H1 (cell line): Measurements from ENCODE around the gene ZDHHC16. TPM values are rescaled to one million over a fixed set of nuclear protein-coding genes. Genes with fewer than 3 reads are reported as not detected.
A peak's percentile ranks its signal among the peaks of the same experiment; 100 is the strongest.

Source experiments
- ASH2L ChIP-seq: fragments of 200-600, 300-600 bp; sonication (generic); IDR thresholded peaks from one replicate; pipeline ENCODE4 v1.7.1; 2017; ENCODE audit warnings: low read length
- BRCA1 ChIP-seq: IDR thresholded peaks from 2 replicates; pipeline ENCODE4 v1.6.1; 2012; ENCODE audit warnings: low read depth, low read length, improper control_type of control experiment
- CHD1 ChIP-seq: IDR thresholded peaks from 2 replicates; pipeline ENCODE4 v1.6.1; 2012; ENCODE audit warnings: low read depth, low read length, improper control_type of control experiment
- EGR1 ChIP-seq: IDR thresholded peaks from 2 replicates; pipeline ENCODE4 v1.6.1; 2011; ENCODE audit warnings: low read depth, low read length, borderline replicate concordance
- FOSL1 ChIP-seq: IDR thresholded peaks from 2 replicates; pipeline ENCODE4 v1.6.1; 2011; ENCODE audit warnings: mild to moderate bottlenecking, low read depth, low read length, moderate library complexity; ENCODE audit not compliant: insufficient read depth
- KDM1A ChIP-seq: fragments of 200-600, 300-600 bp; sonication (generic); IDR thresholded peaks from 2 replicates; pipeline ENCODE4 v1.7.1; 2016; ENCODE audit warnings: mild to moderate bottlenecking, low read length, borderline replicate concordance
- KDM5A ChIP-seq: fragments of 200-600 bp; IDR thresholded peaks from 2 replicates; pipeline ENCODE4 v1.7.1; 2012; ENCODE audit warnings: mild to moderate bottlenecking, low read length, inconsistent platforms, mixed read lengths
- POLR2A ChIP-seq, 2 experiments: IDR thresholded peaks; 1 replicate in 1 of 2; 2 replicates in 1 of 2; pipeline ENCODE4 v1.6.1; 2011; ENCODE audit warnings: low read depth in 2 of 2, low read length in 2 of 2, mild to moderate bottlenecking in 2 of 2; ENCODE audit errors: control extremely low read depth in 1 of 2
- POLR2AphosphoS5 ChIP-seq: IDR thresholded peaks from 2 replicates; pipeline ENCODE4 v1.6.1; 2011; ENCODE audit warnings: low read depth, low read length
- RFX5 ChIP-seq: IDR thresholded peaks from 2 replicates; pipeline ENCODE4 v1.6.1; 2011; ENCODE audit warnings: low read depth, low read length, improper control_type of control experiment, borderline replicate concordance
- polyA plus RNA-seq, 7 experiments: library from polyadenylated mRNA; depleted of rRNA in 3 of 7; stranded (reverse) in 5 of 7; unstranded in 2 of 7; fragments of >200 nt in 5 of 7; fragments of 200-250 nt in 2 of 7; gene quantifications; 1 replicate in 5 of 7; 2 replicates in 1 of 7; 4 replicates in 1 of 7; pipeline versions ENCODE4 v1.2.1 to v1.2.3, GENCODE V29; 2011 to 2013; ENCODE audit warnings: missing spikeins in 2 of 7, mixed read lengths in 2 of 7
- total RNA-seq: library from RNA; stranded (reverse); fragmentation: NEBNext Ultra II Directional; extraction: Animal tissue kit (Norgen Biotek cat#: 25700); gene quantifications from 2 replicates; pipeline ENCODE4 v1.2.1, GENCODE V29; 2021
- TF ChIP-seq, protein P1 (sequence below): IDR thresholded peaks from 2 replicates; pipeline ENCODE4 v1.6.1; 2011; ENCODE audit warnings: low read length, improper control_type of control experiment
- TF ChIP-seq, protein P2 (sequence below): IDR thresholded peaks from 2 replicates; pipeline ENCODE4 v1.6.1; 2012; ENCODE audit warnings: inconsistent platforms

ZDHHC16 gene
- total and polyA plus RNA-seq, 2 of the 8 experiments (the other 6 are each of a cell fraction or from before 2014, with no cell fraction given): 45.9 to 108 TPM

DNA sequence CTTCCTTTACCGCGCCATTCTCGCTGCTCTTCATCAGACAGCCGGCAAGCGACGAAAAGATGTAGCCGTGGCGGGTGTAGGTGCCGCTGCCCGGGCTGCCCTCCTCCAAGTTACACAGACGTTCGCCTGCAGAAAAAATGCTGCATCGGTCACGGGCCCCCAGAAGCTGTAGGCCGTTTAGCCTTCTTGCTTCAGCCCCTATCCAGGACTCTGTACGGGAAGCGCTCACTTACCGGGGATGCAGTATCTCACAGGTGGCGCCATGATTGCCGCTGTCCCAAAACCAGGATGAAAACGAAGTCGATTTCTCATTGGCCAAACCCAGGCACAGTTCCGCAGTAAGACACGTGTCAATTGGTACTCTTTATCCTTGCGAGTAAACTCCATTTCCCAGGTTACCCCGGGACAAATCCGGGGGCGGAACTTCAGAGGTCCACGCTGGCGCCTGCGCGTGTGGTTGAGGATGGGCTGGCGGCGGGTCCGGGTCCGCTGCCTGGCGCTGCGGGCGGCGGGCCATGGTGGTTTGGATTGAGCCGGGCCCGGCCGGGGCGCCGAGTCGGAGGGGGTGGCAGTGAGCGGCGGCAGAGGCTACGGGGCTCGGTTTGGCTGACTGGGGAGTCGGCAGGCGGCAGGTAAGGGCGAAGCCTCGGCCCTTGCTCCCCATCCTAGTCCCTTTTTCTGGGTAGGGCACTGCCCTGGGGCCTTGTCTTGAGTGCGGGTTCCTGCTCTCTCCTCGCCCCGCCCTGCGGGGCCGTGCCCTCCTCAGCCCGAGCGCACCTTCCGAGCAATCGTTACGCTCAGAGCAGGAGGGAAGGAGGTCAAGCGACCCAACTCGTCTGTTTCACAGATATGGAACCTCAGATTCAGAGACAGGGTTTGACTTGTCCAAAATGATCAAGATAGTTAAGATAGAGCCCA is at the start of gene ZDHHC16, which contains the start of gene EXOSC1 (continued):
- TF ChIP-seq POLR2A (IDR thresholded peaks at IDR 0.05; ENCODE audit: control extremely low read depth in 1 of 2, low read depth in 2 of 2, low read length in 2 of 2) (peak; percentile 63 to 86), CHD1 (no peak), BRCA1 (no peak), ASH2L (peak; percentile 77), KDM5A (peak; percentile 88), FOSL1 (no peak), EGR1 (peak; percentile 99), KDM1A (peak; percentile 25; the same call in 1 of the 2 replicates), POLR2AphosphoS5 (peak; percentile 75), RFX5 (no peak)
- TF ChIP-seq, protein P1, sequence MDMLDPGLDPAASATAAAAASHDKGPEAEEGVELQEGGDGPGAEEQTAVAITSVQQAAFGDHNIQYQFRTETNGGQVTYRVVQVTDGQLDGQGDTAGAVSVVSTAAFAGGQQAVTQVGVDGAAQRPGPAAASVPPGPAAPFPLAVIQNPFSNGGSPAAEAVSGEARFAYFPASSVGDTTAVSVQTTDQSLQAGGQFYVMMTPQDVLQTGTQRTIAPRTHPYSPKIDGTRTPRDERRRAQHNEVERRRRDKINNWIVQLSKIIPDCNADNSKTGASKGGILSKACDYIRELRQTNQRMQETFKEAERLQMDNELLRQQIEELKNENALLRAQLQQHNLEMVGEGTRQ: peak; percentile 46
- TF ChIP-seq, protein P2, sequence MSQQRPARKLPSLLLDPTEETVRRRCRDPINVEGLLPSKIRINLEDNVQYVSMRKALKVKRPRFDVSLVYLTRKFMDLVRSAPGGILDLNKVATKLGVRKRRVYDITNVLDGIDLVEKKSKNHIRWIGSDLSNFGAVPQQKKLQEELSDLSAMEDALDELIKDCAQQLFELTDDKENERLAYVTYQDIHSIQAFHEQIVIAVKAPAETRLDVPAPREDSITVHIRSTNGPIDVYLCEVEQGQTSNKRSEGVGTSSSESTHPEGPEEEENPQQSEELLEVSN: no peak; the same call in 1 of the 2 replicates
